ENCODE data around the gene ACCSL. TPM values are rescaled to one million over a fixed set of nuclear protein-coding genes. Genes with fewer than 3 reads are reported as not detected.

ACCSL gene
- total RNA-seq, 1 experiment from 2014 or later, result not detected

DNA sequence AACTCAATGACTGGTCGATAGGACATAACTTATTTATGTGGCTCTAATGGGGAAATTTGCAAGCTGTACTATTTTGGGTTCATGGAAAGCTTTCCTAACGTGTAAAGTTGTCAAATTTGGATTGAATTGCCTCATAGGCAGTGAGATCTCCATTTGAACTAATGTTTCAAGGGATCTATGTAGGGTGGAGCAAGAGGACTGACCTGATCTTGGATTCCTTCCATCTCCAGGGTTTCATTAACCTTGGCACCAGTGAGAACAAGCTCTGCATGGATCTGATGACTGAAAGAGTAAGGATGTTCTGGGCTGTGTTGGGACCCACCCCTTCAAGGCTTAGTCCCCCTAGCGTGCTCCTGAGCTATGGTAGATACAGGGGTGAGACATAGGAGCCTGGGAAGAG is 2.1 kb downstream of the ACCSL start:
- Mint-ChIP-seq H3K9me3 (ENCODE audit: unreplicated experiment) (no peaks in the 10 kb centered on the region), H3K27ac (ENCODE audit: low read depth, unreplicated experiment) (no peak overlapping the region), H3K36me3 (ENCODE audit: insufficient read depth, unreplicated experiment) (peaks cover 4% of the 10 kb centered on the region), H3K4me3 (ENCODE audit: unreplicated experiment) (no peak overlapping the region), H3K27me3 (ENCODE audit: insufficient read depth, unreplicated experiment) (no peaks in the 10 kb centered on the region), H3K4me1 (ENCODE audit: insufficient read depth, unreplicated experiment) (no peaks in the 10 kb centered on the region)
- ChIA-PET CTCF (no interaction called here), POLR2A (no interaction called here)
- intact Hi-C loops (cut with micrococcal nuclease), result no loop called here
- DNase-seq (ENCODE audit: unreplicated experiment), result no peak
- TF ChIP-seq, protein P1, sequence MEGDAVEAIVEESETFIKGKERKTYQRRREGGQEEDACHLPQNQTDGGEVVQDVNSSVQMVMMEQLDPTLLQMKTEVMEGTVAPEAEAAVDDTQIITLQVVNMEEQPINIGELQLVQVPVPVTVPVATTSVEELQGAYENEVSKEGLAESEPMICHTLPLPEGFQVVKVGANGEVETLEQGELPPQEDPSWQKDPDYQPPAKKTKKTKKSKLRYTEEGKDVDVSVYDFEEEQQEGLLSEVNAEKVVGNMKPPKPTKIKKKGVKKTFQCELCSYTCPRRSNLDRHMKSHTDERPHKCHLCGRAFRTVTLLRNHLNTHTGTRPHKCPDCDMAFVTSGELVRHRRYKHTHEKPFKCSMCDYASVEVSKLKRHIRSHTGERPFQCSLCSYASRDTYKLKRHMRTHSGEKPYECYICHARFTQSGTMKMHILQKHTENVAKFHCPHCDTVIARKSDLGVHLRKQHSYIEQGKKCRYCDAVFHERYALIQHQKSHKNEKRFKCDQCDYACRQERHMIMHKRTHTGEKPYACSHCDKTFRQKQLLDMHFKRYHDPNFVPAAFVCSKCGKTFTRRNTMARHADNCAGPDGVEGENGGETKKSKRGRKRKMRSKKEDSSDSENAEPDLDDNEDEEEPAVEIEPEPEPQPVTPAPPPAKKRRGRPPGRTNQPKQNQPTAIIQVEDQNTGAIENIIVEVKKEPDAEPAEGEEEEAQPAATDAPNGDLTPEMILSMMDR (IDR thresholded peaks at IDR 0.05; ENCODE audit: unreplicated experiment), result no peak
- BruUV-seq (replicated peaks), result no TSS peak

DNA sequence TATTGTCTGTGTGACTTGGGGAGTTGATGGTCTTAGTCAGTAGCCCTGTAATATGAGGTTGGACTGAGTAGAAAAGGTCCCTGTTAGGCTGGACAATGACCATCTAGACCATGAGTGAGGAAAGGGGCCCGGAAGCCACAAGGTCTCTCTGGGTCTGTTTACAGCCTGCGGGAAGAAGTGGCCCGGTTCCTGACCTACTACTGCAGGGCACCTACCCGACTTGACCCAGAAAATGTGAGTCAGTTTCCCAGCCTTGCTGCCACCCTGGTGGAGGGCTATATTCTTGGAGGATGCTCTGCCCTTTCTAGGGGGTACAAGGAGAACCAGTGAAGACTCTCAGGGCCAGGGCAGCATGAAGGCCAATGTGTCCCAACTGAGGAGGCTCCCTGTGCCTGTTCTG is 3.4 kb downstream of the ACCSL start:
- H3K27me3 Mint-ChIP-seq (ENCODE audit: insufficient read depth, unreplicated experiment), result no peaks in the 10 kb centered on the region
- no peak for DNase-seq (ENCODE audit: unreplicated experiment)
- no peak overlapping the region for H3K4me3 Mint-ChIP-seq (ENCODE audit: unreplicated experiment)
- ChIA-PET CTCF (no interaction called here), POLR2A (no interaction called here)
- intact Hi-C loops (cut with micrococcal nuclease), result no loop called here
- no peaks in the 10 kb centered on the region for H3K9me3 Mint-ChIP-seq (ENCODE audit: unreplicated experiment)
- peaks cover 4% of the 10 kb centered on the region for H3K36me3 Mint-ChIP-seq (ENCODE audit: insufficient read depth, unreplicated experiment)
- TF ChIP-seq, protein P1 (IDR thresholded peaks at IDR 0.05; ENCODE audit: unreplicated experiment), result no peak
- no peaks in the 10 kb centered on the region for H3K4me1 Mint-ChIP-seq (ENCODE audit: insufficient read depth, unreplicated experiment)
- no peak overlapping the region for H3K27ac Mint-ChIP-seq (ENCODE audit: low read depth, unreplicated experiment)
- no TSS peak for BruUV-seq (replicated peaks)

DNA sequence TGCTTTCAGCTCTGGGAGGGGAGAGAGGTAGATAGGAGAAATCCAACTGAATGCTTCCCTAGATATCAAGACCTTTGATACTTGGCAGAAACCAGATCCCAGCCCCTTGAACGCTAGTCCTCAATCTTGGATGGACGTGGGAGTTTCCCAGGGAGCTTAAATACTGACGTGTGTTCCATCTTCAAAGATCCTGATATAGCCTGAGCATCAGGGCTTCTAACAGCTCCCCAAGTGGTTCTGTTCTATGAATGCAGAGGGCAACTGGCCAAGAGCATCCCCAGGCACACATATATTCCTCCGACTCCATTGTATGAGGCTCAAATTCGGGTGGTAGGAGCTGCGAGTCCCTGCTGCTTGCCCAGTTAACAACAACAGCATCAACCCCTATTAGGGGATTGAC is 9.6 kb downstream of the ACCSL start:
- DNase-seq (ENCODE audit: unreplicated experiment), result no peak
- BruUV-seq (replicated peaks), result no TSS peak
- ChIA-PET CTCF (interaction anchor here (0.6 to 1.7 kb wide), 6 partner anchors 9 to 111 kb away, joined by 3 to 9 read pairs (median 4); partner anchors contain the start of gene ACCS), POLR2A (interaction anchor here (0.6 kb wide), 1 partner anchor 681 kb away, joined by 3 read pairs; no protein-coding TSS in a partner anchor)
- H3K4me1 Mint-ChIP-seq (ENCODE audit: insufficient read depth, unreplicated experiment), result no peaks in the 10 kb centered on the region
- TF ChIP-seq, protein P1 (IDR thresholded peaks at IDR 0.05; ENCODE audit: unreplicated experiment), result no peak
- intact Hi-C loops (cut with micrococcal nuclease), result no loop called here
- no peak overlapping the region for H3K4me3 Mint-ChIP-seq (ENCODE audit: unreplicated experiment)
- H3K9me3 Mint-ChIP-seq (ENCODE audit: unreplicated experiment), result no peaks in the 10 kb centered on the region
- H3K27me3 Mint-ChIP-seq (ENCODE audit: insufficient read depth, unreplicated experiment), result no peaks in the 10 kb centered on the region
- no peaks in the 10 kb centered on the region for H3K36me3 Mint-ChIP-seq (ENCODE audit: insufficient read depth, unreplicated experiment)
- no peak overlapping the region for H3K27ac Mint-ChIP-seq (ENCODE audit: low read depth, unreplicated experiment)

DNA sequence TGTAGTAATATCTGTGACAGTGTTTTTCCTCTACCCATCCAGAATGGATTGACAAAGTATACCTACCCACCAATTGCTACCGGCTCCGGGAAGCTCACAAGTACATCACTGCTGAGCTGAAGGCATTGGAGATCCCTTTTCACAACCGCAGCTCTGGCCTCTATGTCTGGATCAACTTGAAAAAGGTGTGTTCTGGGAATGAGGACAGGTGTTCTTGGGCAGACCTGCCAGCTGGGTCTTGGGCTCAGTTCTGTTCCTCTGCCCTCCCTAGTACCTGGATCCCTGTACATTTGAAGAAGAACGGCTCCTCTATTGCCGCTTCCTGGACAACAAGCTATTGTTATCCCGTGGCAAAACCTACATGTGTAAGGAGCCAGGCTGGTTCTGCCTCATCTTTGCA is 10.5 kb downstream of the ACCSL start:
- intact Hi-C loops (cut with micrococcal nuclease), result no loop called here
- ChIA-PET POLR2A (interaction anchor here (0.6 kb wide), 1 partner anchor 265 kb away, joined by 3 read pairs; no protein-coding TSS in a partner anchor), CTCF (interaction anchor here (0.6 to 1.4 kb wide), 2 partner anchors 36 to 174 kb away, joined by 3 to 5 read pairs; no protein-coding TSS in a partner anchor)
- Mint-ChIP-seq H3K27ac (ENCODE audit: low read depth, unreplicated experiment) (no peak overlapping the region), H3K9me3 (ENCODE audit: unreplicated experiment) (no peaks in the 10 kb centered on the region), H3K4me3 (ENCODE audit: unreplicated experiment) (no peak overlapping the region), H3K36me3 (ENCODE audit: insufficient read depth, unreplicated experiment) (no peaks in the 10 kb centered on the region), H3K4me1 (ENCODE audit: insufficient read depth, unreplicated experiment) (no peaks in the 10 kb centered on the region), H3K27me3 (ENCODE audit: insufficient read depth, unreplicated experiment) (no peaks in the 10 kb centered on the region)
- BruUV-seq (replicated peaks), result no TSS peak
- TF ChIP-seq, protein P1 (IDR thresholded peaks at IDR 0.05; ENCODE audit: unreplicated experiment), result no peak
- DNase-seq (ENCODE audit: unreplicated experiment), result no peak
